ENCODE results near the gene PTPRN2.
"Not testable (repeated sequence)": the region's sequence is repeated elsewhere in the genome, so short reads cannot be mapped to it uniquely, and the experiment has no call there.

The PTPRN2 gene

DNA sequence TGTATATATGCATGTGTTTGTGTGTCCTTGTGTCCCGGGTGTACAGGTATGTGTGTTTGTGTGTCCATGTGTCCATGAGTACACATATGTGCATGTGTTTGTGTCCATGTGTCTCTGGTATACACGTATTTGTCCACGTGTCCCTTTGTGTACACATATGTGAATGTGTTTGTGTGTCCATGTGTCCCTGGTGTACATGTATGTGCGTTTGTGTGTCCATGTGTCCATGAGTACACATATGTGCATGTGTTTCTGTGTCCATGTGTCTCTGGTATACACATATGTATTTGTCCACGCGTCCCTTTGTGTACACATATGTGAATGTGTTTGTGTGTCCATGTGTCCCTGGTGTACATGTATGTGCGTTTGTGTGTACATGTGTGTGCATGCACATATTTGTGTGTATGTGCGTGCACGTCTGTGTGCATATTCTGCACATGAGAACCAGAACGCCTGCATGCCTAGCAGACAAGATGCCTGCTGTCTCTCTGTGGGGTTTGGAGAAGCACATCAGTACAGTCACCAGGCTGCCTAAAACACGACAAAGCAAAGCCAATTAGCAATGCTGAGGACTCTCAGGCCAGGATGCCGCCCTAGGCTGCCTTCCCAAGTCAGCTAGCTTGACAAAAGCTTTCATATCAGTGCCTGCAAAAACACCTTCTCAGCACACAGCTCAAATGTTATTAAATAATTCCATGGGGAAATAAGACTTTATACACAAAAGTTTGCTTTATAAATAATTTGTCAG is 327.8 kb downstream of the PTPRN2 start:
- no peak for DNase-seq

DNA sequence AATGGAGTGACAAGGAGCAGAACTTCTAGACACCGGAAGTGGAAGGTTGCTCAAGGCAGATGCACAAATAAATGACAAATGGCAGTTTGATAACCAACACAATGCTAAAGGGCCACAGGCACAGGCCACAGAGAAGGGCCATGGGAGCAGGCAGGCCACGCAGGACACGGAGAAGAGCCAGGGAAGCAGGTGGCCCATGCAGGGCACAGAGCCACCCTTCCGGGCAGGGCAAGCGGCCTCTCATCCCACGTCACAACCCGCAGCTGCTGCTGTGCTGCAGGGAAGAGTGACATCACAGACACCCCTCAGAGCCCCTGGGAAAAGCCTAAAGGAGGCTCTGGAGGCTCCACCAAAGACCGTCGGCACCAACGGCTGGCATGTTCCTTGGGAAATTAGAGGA is 328.5 kb downstream of the PTPRN2 start:
- DNase-seq = no peak

DNA sequence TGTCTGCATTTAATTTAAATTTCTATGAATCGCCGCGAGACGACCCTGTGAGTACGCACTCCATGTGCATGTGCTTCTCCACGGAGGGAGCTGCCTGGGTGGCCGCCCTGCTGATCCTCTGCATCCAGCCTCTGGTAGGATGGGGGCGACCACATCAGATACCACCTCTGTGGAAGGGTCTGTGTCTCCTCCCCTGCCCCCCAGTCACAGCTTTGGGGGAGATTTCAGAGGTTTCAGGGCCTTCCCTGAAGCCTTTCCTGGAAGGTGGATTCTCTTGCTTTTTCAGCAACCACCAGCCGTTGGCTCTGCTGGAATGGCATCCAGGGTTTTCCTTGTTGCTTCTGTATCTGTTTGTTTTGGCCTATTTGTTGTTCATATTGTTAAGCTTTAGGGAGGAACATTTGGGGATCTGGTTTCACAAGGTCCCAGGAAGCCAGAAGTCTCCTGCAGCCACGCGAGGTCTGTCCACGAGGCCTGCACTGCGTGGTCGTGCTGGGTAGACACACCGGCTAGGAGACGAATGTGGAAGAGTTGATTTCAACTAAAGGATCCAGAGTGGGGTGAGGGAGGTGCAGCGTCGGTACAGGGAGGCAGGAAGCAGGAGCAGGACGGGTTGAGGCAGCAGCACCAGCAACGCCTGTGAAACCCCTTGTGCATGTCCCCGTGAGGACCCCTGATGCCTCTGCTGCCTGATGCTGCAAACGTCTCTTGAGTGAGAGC is 329.1 kb downstream of the PTPRN2 start:
- DNase-seq = no peak

DNA sequence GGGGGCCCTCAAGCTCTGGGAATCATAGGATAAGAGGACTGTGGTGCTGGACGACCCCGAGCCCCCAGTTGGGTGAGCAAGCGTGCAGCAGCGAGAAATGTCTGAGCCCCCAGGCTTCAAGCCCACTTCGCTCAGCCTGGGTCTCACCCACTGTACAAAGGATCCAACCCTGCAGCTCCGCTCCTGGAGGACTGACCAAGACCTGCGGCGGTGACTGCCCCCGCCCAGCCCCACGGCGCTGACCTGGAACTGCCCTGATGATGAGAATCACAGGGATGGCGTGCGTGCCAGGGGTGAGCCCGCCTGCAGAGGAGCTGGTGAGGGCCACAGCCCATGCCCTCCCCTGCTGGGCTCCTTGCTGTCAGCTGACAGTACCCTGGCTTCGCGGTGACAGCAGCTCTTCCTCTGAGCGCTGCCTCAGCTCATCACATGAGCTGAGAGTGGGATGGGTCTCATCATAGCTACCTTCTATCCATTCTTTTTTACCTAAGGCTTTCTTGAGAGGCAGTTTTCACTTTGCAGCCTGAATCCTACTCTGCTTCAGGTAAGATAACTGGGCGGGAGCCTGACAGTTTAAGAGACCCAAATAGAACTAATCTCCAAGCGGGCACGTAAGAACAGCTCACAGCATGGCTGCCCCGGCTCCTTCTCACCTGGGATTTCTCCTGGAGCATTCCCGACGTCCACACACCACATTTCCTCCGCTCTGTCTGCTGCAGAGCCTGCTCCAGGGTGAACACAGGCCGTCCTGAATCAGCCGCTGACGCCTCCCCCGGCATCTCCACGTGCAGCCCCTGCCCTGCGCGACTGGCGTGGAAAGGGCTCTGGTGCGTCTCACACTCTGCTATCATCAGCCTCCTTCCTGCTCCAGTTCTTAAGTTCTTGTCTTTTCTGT is 329.9 kb downstream of the PTPRN2 start:
- no peak for DNase-seq

DNA sequence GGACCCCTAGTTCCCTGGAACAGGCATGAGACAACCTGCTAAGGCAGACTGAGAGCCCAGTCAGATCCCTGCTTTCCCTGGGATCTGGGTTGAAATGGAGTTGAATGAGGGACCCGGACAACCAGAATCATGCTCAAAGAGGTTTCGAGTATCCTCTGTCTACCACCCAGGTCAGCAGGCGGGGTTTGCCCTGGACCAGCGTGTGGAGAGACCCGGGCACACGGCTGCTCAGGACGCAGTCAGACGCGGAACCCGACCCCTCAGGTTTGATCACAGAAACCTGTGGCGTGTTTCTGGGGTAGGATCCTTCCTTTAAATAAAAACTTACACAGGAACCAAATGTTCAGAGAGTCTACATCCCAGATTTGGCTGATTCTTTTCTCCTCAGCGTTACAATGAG is 330.6 kb downstream of the PTPRN2 start:
- DNase-seq = no peak

DNA sequence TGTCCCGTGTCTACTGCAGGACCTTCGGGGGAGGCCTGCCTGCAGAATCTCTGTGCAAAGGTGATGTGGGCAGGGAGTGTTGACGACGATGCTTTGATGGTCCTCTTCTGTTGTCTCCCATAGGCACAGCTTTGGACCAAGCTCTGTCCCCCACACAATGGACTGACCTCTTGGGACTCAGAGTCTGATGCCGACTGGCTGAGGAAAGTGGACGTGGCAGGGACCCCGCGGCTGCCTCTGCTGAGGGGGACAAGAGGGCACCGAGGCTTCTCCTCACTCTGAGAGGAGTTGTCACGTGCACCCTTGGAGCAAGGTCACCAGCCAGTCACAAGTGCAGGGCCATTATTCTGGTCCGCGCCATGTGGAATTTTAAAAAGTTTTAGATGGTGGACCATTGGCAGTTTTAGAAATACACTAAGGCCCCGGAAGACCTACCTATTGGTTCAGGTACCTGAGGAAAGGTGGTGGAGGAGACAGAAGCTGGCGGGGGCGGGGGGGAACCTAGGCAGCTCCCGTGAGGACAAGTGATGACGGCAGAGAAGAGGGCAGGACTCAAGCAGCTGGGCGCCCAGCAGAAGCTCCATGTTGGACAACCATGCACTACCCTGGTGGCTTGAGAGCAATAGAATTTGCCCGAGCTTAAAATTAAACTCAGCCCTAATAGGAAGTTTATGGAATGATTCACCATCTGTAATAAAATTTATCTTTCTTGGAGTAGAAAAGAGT is 331.4 kb downstream of the PTPRN2 start:
- DNase-seq = no peak

DNA sequence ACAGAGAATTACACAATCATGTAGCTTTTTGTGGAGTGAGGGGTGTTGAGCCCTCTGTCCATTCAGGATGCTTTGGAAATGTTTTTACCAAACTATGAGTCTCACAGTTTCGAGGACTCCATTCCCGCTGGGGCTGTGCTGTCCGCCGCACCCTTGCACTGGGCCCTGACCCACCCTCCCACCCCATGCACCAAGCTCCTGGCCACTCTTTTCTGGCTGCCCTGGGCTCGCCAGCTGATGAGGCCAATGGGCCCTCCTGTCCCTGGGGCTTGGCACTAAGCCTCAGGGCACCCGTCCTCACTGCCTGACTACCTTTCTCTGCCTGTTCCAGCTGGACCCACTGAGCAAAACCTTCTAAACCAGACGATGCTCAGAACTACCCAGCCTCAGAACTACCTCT is 332.1 kb downstream of the PTPRN2 start:
- no peak for DNase-seq

DNA sequence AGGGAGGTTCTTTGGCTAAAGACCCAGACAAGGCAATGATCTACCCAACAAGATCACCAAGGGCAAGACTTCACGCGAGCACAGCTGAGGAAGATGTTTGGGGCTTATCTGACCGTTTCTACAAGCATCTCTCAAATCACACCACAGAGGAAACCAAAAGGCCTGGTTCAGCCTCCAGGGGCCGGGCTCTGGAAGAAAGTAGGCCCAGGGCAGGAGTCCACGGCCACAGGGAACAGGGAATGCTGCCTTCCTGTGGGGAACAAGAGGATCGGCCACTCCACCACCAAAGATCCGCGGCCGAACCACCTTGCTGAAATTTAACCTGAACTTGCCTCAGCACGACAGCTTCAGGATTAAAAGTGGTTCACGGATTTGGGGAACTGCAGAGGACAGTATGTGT is 332.5 kb downstream of the PTPRN2 start:
- no peak for DNase-seq

DNA sequence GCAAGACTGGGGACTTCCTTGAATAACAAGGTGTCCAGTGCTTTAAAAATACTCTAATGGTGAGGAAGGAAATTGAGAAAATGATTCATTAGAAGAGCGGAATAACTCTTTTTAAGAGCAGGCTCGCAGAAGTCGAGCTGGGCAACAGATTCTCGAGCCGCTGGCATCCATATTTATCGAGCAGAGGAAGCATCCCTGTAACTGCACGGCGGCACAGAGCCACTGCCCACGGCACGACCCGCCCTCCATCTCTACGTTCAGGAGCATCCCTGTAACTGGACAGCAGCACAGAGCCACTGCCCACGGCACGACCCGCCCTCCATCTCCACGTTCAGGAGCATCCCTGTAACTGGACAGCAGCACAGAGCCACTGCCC is 334.0 kb downstream of the PTPRN2 start:
- not testable (repeated sequence) for DNase-seq

DNA sequence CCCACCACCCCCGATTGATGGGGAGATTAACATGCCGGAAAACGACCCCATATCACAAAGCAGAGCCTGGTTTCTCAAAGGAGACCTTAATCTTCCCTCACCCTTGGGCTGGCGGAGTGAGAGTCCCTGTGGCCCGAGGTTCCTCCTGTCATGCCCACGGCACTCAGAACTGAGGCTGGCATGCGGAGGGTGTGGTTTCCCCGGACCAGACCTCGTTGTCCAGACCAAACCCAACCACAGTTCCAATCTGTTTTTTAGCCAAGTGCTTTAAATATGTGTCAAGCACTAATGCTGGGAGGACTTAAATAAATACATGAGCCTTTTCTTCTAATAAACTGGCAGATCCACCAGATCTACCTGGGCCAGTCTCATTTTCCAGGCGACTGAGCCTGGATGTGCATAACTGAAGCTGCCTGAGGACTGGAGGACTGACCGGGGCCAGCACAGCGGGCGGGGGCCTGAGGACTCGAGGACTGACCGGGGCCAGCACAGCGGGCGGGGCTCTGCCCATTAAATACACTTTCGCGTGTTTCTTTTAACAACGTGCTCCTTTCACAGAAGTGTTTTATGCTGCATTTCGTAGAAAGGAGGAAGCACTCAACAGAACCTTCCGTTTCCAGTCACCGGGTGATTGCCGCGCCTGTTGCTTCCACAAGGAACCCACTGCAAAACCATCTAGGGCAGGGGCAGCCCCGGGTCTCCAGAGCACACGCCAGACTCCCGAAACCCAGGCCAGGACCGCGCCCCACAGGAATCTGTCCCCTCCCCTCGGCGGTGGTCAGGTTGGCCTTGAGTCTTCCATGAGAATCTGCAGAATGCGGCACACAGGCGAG is 334.6 kb downstream of the PTPRN2 start:
- DNase-seq = no peak

DNA sequence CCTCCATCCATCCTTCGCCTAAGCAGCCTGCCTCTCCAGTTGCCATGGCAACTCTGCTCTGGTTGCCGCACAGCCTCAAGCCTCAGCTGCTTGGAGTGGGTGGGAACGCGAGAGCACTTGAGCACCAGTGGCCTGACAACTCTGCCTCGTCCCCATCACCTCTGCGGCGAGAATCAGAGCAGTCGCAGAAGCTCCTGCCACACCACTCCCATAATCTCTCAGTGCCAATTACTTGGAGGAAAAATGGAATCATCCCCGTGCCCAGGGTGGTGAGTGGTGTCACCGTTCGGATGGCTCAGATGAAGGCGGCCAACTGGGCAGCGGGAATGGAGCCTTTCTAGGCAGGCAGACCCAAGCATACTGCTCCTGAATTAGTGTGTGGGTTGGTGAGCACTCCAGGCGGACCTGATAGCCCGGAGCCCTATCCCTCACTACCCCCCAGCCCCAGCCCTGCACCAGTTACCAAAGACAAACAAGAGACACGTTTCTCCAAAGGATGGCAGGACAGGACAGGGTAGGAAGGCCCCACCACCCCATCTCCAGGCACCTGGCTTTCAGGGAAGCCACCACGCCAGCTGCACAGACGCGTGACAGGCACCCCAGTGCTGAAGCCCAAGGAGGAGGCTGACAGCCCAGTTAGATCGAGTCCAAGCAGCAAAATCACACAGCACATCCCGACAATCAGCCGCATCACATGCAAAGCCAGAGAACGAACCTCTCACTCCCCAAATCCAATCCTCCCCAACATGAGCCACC is 335.4 kb downstream of the PTPRN2 start:
- DNase-seq = no peak

DNA sequence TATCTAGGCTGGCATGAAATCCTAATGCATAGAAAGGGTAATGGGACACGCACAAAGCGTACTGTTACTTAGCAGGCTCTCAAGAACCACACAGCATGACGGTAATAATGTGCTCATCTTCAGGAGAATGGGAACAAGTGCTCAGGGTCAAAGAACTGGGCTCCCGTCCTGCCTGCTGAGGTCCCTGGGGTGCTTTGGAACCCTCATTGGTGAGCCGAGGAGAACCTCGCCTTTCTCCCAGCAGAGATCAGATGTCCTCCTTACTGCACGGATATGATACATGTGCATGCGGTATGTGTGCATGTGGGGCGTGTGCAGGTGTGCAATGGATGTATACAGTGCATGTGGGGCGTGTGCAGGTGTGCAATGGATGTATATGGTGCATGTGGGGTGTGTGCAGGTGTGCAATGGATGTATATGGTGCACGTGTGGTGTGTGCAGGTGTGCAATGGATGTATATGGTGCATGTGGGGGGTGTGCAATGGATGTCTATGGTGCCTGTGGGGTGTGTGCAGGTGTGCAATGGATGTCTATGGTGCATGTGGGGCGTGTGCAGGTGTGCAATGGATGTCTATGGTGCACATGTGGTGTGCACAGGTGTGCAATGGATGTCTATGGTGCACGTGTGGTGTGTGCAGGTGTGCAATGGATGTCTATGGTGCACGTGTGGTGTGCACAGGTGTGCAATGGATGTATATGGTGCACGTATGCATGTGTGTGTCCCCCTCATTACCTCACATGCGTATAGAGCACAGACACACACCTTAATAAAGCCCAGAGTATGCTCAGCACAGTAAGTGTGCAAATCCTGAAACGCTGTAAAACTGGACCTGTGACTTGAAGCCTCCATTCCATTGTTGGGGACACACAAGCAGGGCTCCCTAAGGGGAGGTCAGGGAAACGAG is 336.3 kb downstream of the PTPRN2 start:
- DNase-seq = no peak

DNA sequence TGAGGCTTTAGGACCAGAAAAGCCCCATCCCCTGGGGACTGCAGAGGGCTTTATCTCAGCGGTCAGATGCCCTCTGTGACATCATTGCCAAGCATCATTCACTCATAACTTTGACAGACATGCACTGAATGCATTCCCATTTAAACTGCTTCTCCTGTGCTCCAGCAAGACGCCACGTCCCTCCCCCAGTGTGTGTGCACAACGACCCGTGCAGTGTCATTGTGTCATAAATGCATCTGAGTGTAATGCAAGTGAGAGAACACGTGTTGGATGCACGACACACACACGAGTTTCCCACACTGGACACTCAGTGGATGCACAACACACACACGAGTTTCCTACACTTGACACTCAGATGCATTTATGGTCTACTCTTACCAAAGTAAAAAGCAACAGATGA is 337.9 kb downstream of the PTPRN2 start:
- DNase-seq = no peak

DNA sequence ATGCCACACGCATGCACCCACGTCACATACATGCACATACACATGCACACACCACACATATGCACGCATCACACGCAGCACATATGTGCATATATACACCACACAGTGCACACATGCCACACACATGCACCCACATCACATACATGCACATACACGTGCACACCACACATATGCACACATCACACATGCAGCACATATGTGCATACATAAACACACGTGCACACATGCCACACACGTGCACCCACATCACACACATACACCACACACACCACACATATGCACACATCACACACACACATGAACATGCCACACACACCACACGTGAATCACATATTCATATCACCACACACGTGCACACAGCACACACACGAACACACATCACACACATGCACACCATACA is 338.8 kb downstream of the PTPRN2 start:
- DNase-seq = no peak

DNA sequence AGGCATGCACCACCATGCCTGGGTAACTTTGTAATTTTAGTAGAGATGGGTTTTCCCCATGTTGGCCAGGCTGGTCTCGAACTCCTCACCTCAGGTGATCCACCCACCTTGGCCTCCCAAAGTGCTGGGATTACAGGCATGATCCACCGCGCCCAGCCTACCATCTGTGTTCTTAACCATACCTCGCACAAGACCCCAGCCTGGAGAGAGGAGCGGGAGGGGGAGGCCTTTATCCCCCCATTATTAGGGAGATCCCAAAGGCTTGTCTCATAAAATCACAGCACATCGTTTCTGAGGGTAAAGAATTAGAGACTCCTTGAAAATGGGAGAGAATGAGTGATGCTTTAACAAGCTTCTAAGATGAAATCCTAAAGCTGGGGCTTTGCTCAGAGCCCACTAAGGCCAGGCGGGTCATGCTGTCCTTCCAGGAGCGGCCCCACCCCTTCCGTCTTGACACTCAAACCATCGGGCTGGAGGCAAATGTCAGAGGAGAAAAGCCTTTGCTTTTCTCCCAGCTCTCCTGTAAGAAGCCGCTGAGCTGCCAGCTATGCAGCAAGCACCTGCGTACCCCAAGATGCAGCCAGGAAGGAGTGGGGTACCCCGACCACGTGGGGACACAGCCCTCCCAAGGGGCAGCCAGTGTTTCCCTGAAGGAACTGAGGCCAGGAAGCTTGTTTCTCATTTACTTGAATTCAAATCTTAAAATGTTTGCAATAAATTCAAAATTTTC is 339.7 kb downstream of the PTPRN2 start:
- DNase-seq = no peak

DNA sequence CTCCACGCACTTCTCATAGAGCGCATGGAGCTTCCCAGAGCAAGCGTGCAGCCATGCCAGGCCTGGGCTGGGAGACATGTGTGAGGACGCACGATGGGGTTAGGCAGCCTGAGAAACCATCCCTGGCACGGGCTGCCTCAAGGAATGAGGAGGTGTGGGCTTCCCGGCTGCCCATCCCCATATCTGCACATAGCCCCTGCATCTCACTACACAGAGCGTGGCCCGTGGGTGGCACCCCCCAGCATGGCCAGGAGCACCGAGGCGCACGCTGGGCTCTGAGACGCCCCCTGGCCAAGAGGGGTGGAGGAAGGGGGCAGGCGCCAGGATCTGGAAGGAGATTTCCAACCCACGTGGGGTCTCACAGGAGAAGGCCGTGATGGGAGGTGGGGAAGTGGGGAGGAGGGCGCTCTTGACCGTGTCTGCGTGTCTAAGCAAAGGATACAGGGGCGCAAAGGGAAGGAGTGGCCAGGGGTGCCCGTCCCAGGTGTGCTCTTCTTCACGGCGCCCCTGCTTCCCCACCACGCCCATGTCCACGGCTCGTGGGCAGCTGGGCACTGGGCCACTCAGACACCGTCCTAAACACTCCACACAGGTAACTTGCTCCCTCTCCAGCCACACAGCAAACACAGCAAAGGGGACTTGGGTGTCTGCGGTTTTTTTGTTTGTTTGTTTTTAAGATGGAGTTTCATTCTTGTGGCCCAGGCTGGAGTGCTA is 340.5 kb downstream of the PTPRN2 start:
- DNase-seq = no peak

DNA sequence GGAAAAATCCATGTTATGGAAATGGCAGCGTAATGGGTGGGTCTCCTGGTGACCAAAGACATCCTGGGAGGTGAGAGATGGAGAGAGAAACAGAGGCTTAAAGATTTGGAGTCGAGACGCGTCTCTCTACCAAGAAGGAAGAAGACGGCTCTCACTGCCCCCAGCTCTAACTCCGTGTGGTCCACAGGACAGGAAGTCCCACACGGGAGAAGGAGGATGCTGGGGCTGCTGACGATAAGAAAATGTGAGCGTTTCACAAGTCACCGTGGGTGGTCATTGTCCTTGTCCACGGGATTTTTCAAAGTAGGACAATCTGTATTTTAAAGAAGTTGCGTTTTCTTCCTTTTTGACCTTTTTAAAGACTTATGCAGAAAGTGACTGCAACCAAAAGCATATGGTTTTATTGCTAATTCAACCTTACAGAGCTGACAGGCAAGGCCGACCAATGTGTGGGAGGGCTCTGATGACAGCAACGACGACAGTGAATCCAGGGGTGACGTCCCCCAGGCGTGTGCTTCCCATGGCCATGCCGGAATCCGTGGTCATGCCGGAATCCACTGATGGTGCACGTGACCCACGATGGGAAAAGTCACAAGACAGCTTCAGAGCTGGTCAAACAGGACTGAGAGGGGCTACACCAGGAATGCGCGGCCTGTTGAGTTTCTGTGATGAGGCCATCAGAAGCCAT is 341.2 kb downstream of the PTPRN2 start:
- DNase-seq = no peak

DNA sequence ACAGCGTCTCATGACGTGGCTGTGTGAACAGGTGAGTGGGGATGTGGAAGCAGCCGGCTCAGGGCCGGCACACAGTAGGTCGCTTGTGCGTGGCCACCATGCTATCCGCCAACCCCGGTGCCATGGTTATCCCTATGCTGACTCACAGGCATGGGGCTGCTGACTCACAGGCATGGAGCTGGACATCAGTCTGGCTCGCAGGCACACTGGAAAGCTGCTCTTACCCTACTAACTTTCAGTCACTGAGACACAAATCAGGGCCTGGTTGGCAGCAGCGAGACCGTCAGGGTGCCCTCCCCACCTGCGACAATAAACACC is 341.9 kb downstream of the PTPRN2 start:
- no peak for DNase-seq
